ENCODE data around the gene ZNF24.

ZNF24 gene

GRCh38 chr18:35290094-35290735, 54.0 kb downstream of the ZNF24 start, which contains the start of gene ZSCAN30:
Gene ZSCAN30 (minus strand): TSS chr18:35290229. CDS start chr18:35264352, 25,877 bp downstream.
- peak; percentile 93 for DNase-seq

GRCh38 chr18:35289727-35290093, 54.5 kb downstream of the ZNF24 start:
- DNase-seq, result no peak

GRCh38 chr18:35289293-35289692, 54.9 kb downstream of the ZNF24 start:
- no peak for DNase-seq

- no peak for DNase-seq
These were observed 59.4 kb downstream of the ZNF24 start for GRCh38 chr18:35284841-35285240.

- DNase-seq, result no peak
These were observed 60.1 kb downstream of the ZNF24 start for GRCh38 chr18:35283923-35284794.

GRCh38 chr18:35282353-35282752, 61.9 kb downstream of the ZNF24 start:
- DNase-seq, result no peak

Measured in activated CD4-positive, alpha-beta T cell treated with anti-CD3 and anti-CD28 coated beads for 1 hour (primary cell).